Posterior cingulate gyrus (tissue), 11 donors: ENCODE measurements around the gene DDX1.
"Not testable (repeated sequence)": the region's sequence is repeated elsewhere in the genome, so short reads cannot be mapped to it uniquely, and the experiment has no call there.

Source experiments
- DNase-seq, 10 donors: peaks; one replicate each; pipeline versions ENCODE4 v3.0.0 to v3.0.0-alpha.2; 2020 to 2021; ENCODE audit warnings: mixed read lengths in 3 of 10
- intact Hi-C: fragments of 100-400 bp; cut with DNase I; formaldehyde crosslinking; loops from one replicate; pipeline ENCODE4 v1.15.1; 2023

Gene DDX1

GRCh38 chr2:15593327-15593705 lies 1.6 kb downstream of the DDX1 start:
- DNase-seq, result no peak
- intact Hi-C loops, result no loop called here

- DNase-seq, result no peak
- intact Hi-C loops, result no loop called here
Observed at GRCh38 chr2:15594291-15595256, 2.9 kb downstream of the DDX1 start.

- DNase-seq, result no peak
- intact Hi-C loops, result no loop called here
Observed at GRCh38 chr2:15595342-15595905, 3.8 kb downstream of the DDX1 start.

- no peak for DNase-seq
- intact Hi-C loops, result no loop called here
Observed at GRCh38 chr2:15595936-15596335, 4.3 kb downstream of the DDX1 start.

GRCh38 chr2:15596350-15596749 lies 4.7 kb downstream of the DDX1 start:
- intact Hi-C loops, result no loop called here
- DNase-seq, result no peak

GRCh38 chr2:15596968-15597367 lies 5.3 kb downstream of the DDX1 start:
- intact Hi-C loops, result no loop called here
- DNase-seq, result no peak

- DNase-seq, result no peak
- intact Hi-C loops, result no loop called here
Observed at GRCh38 chr2:15599994-15600393, 8.3 kb downstream of the DDX1 start.

- DNase-seq, result no peak
- intact Hi-C loops, result no loop called here
Observed at GRCh38 chr2:15601681-15602080, 10.0 kb downstream of the DDX1 start.

GRCh38 chr2:15602393-15602792 lies 10.7 kb downstream of the DDX1 start:
- intact Hi-C loops, result no loop called here
- DNase-seq, result no peak

GRCh38 chr2:15603044-15603765 lies 11.5 kb downstream of the DDX1 start:
- intact Hi-C loops, result no loop called here
- no peak for DNase-seq

GRCh38 chr2:15603948-15604347 lies 12.3 kb downstream of the DDX1 start:
- intact Hi-C loops, result no loop called here
- no peak for DNase-seq

GRCh38 chr2:15605721-15606120 lies 14.1 kb downstream of the DDX1 start:
- DNase-seq, result no peak
- intact Hi-C loops, result no loop called here

- no peak for DNase-seq
- intact Hi-C loops, result no loop called here
Observed at GRCh38 chr2:15606481-15607441, 15.1 kb downstream of the DDX1 start.

GRCh38 chr2:15607709-15608391 lies 16.2 kb downstream of the DDX1 start:
- no peak for DNase-seq
- intact Hi-C loops, result no loop called here

GRCh38 chr2:15608392-15608761 lies 16.7 kb downstream of the DDX1 start:
- DNase-seq, result no peak
- intact Hi-C loops, result no loop called here

GRCh38 chr2:15609341-15610042 lies 17.8 kb downstream of the DDX1 start:
- DNase-seq, result no peak

GRCh38 chr2:15610430-15610952 lies 18.8 kb downstream of the DDX1 start:
- DNase-seq, result no peak
- intact Hi-C loops, result no loop called here

More at GRCh38 chr2:15609341-15610042, 17.8 kb downstream of the DDX1 start:
- intact Hi-C loops, result no loop called here

GRCh38 chr2:15612101-15612500 lies 20.4 kb downstream of the DDX1 start:
- intact Hi-C loops, DNase-seq: not testable (repeated sequence)
